ENCODE measurements around the gene ATP2B1.

The ATP2B1 gene

GRCh38 chr12:89589753-89590152 lies 118.9 kb downstream of the ATP2B1 start:
- DNase-seq (ENCODE audit: low spot score), result no peak

- DNase-seq (ENCODE audit: low spot score), result no peak
Measured at GRCh38 chr12:89578499-89578898, 130.1 kb downstream of the ATP2B1 start.

- DNase-seq (ENCODE audit: low spot score), result no peak
Measured at GRCh38 chr12:89576572-89577220, 131.9 kb downstream of the ATP2B1 start.

- DNase-seq (ENCODE audit: low spot score), result no peak
Measured at GRCh38 chr12:89575374-89575773, 133.3 kb downstream of the ATP2B1 start.

- DNase-seq (ENCODE audit: low spot score), result no peak
Measured at GRCh38 chr12:89574736-89575208, 133.9 kb downstream of the ATP2B1 start.

- no peak for DNase-seq (ENCODE audit: low spot score)
Measured at GRCh38 chr12:89573051-89573810, 135.4 kb downstream of the ATP2B1 start.

GRCh38 chr12:89571491-89572195 lies 137.0 kb downstream of the ATP2B1 start:
- DNase-seq (ENCODE audit: low spot score), result no peak

GRCh38 chr12:89568484-89568883 lies 140.2 kb downstream of the ATP2B1 start:
- DNase-seq (ENCODE audit: low spot score), result no peak

- DNase-seq (ENCODE audit: low spot score), result no peak
Measured at GRCh38 chr12:89567691-89568239, 140.9 kb downstream of the ATP2B1 start.

- DNase-seq (ENCODE audit: low spot score), result no peak
Measured at GRCh38 chr12:89566615-89567014, 142.0 kb downstream of the ATP2B1 start.

- no peak for DNase-seq (ENCODE audit: low spot score)
Measured at GRCh38 chr12:89565002-89565401, 143.6 kb downstream of the ATP2B1 start.

GRCh38 chr12:89559753-89560152 lies 148.9 kb downstream of the ATP2B1 start:
- no peak for DNase-seq (ENCODE audit: low spot score)

- no peak for DNase-seq (ENCODE audit: low spot score)
Measured at GRCh38 chr12:89556976-89557375, 151.7 kb downstream of the ATP2B1 start.

GRCh38 chr12:89552376-89552775 lies 156.3 kb downstream of the ATP2B1 start:
- DNase-seq (ENCODE audit: low spot score), result no peak

- no peak for DNase-seq (ENCODE audit: low spot score)
Measured at GRCh38 chr12:89551747-89552146, 156.9 kb downstream of the ATP2B1 start.

GRCh38 chr12:89547101-89547500 lies 161.5 kb downstream of the ATP2B1 start:
- no peak for DNase-seq (ENCODE audit: low spot score)

GRCh38 chr12:89546151-89546550 lies 162.5 kb downstream of the ATP2B1 start:
- no peak for DNase-seq (ENCODE audit: low spot score)

GRCh38 chr12:89544681-89545184 lies 163.9 kb downstream of the ATP2B1 start:
- DNase-seq (ENCODE audit: low spot score), result peak; percentile 91

- DNase-seq (ENCODE audit: low spot score), result no peak
Measured at GRCh38 chr12:89544022-89544421, 164.6 kb downstream of the ATP2B1 start.

- DNase-seq (ENCODE audit: low spot score), result peak; percentile 79
Measured at GRCh38 chr12:89542912-89543592, 165.6 kb downstream of the ATP2B1 start.

GRCh38 chr12:89542236-89542635 lies 166.4 kb downstream of the ATP2B1 start:
- DNase-seq (ENCODE audit: low spot score), result no peak

GRCh38 chr12:89540586-89540985 lies 168.1 kb downstream of the ATP2B1 start:
- DNase-seq (ENCODE audit: low spot score), result no peak

Data from cerebellar cortex (tissue), 1 donor.